ENCODE results near the gene ATP7B. TPM values are rescaled to one million over a fixed set of nuclear protein-coding genes. Genes with fewer than 3 reads are reported as not detected.

The ATP7B gene
- total RNA-seq, 2 experiments from 2014 or later, result 0.40 to 0.76 TPM

DNA sequence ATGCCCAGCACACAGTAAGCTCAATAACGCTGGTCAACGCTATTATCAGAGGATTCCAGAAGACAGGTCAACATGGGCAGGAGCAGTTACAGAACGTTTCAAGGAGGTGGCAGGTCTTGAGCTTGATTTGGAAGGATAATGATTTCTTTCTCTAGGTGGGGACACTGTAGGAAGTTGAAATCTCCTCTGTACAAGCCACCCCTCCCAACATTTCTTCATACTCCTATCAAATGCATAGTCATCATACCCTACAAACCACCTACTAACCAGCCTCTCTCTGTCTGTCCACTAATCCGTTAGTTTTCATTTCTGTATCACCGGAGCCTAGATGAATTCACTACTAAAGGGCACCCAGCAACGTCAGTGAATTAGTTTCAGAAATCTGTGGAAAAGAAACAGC is 1.3 kb downstream of the ATP7B start:
- Histone ChIP-seq H3K9me2 (ENCODE audit: insufficient read depth, low read length) (no peaks in the 10 kb centered on the region), H3K4me1 (ENCODE audit: insufficient read depth, low read length, poor library complexity, severe bottlenecking) (peaks cover 16% of the 10 kb centered on the region), H3K4me2 (ENCODE audit: low read length) (no peak overlapping the region), H4K20me1 (ENCODE audit: insufficient read depth, low read length) (0 out of 2 replicates have a peak, but pooled peaks cover 4% of the 10 kb centered on the region), H3K79me2 (ENCODE audit: insufficient read depth, low read depth, low read length) (peaks cover 27% of the 10 kb centered on the region), H2AFZ (ENCODE audit: low read length) (no peak overlapping the region), H3K4me3 (ENCODE audit: low read depth, low read length, poor library complexity, severe bottlenecking) (no peak overlapping the region), H3K27ac (ENCODE audit: low read depth, low read length, poor library complexity, severe bottlenecking) (no peak overlapping the region), H3K9me3 (ENCODE audit: low read length) (no peaks in the 10 kb centered on the region), H3K36me3 (ENCODE audit: insufficient read depth, low read length) (0 out of 2 replicates have a peak, but pooled peaks cover under 1% of the 10 kb centered on the region)
- CTCF ChIA-PET (ENCODE audit: unreplicated experiment), result no interaction called here
- BruUV-seq (replicated peaks), result no TSS peak
- DNase-seq (ENCODE audit: low spot score), result no peak
- TF ChIP-seq EZH2phosphoT487 (IDR thresholded peaks at IDR 0.05; ENCODE audit: borderline replicate concordance, low read depth, low read length), result no peak
- TF ChIP-seq, protein P1, sequence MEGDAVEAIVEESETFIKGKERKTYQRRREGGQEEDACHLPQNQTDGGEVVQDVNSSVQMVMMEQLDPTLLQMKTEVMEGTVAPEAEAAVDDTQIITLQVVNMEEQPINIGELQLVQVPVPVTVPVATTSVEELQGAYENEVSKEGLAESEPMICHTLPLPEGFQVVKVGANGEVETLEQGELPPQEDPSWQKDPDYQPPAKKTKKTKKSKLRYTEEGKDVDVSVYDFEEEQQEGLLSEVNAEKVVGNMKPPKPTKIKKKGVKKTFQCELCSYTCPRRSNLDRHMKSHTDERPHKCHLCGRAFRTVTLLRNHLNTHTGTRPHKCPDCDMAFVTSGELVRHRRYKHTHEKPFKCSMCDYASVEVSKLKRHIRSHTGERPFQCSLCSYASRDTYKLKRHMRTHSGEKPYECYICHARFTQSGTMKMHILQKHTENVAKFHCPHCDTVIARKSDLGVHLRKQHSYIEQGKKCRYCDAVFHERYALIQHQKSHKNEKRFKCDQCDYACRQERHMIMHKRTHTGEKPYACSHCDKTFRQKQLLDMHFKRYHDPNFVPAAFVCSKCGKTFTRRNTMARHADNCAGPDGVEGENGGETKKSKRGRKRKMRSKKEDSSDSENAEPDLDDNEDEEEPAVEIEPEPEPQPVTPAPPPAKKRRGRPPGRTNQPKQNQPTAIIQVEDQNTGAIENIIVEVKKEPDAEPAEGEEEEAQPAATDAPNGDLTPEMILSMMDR (conservative IDR thresholded peaks at IDR 0.05; ENCODE audit: low read length), result no peak
- POLR2A ChIA-PET, result no interaction called here
- intact Hi-C loops (cut with micrococcal nuclease; ENCODE audit: unreplicated experiment), result loop anchor here (5.0 kb wide), 2 partner anchors 187 to 642 kb away; partner anchors contain the start of gene SUGT1

DNA sequence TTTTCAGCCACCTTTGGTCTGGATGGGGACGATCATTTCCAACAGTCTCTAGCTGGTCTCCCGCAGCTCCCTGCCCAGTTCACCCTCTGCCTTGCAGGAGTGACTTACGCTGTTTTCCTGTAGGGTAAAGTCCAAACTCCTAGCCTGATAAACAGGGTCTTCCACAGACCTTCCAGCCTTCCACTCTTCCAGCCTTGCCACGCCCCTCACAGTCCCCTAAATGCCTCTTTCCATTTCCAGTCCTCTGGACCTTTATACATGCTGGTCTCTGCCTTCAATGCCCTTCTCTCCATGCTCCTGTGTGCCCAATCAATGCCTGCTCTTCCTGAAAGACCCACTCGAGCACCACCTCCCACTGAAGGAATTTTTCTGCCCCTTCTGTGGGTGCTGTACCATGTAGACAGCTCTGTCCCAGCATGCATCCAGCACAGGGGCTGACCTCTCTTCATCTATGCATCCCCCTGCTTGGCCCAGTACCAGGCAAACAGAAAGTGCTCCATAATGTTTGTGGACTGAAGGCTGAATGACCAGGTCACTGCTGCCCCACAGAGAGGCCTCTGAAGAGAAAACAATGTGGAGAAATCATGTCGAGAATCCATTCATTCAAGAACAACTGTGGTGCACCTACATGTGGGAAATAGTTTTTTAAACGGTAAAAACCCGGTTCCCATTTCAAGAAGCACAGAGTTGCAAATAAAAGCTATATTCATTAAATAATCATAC is 4.6 kb downstream of the ATP7B start:
- Histone ChIP-seq H4K20me1 (ENCODE audit: insufficient read depth, low read length) (no peaks in the 10 kb centered on the region), H3K9me3 (ENCODE audit: low read length) (no peaks in the 10 kb centered on the region), H3K79me2 (ENCODE audit: insufficient read depth, low read depth, low read length) (no peaks in the 10 kb centered on the region), H3K9me2 (ENCODE audit: insufficient read depth, low read length) (no peaks in the 10 kb centered on the region), H3K4me3 (ENCODE audit: low read depth, low read length, poor library complexity, severe bottlenecking) (no peak overlapping the region), H3K4me1 (ENCODE audit: insufficient read depth, low read length, poor library complexity, severe bottlenecking) (peaks cover 8% of the 10 kb centered on the region), H3K36me3 (ENCODE audit: insufficient read depth, low read length) (no peaks in the 10 kb centered on the region), H2AFZ (ENCODE audit: low read length) (no peak overlapping the region), H3K4me2 (ENCODE audit: low read length) (no peak overlapping the region), H3K27ac (ENCODE audit: low read depth, low read length, poor library complexity, severe bottlenecking) (no peak overlapping the region)
- CTCF ChIA-PET (ENCODE audit: unreplicated experiment), result no interaction called here
- no TSS peak for BruUV-seq (replicated peaks)
- POLR2A ChIA-PET, result no interaction called here
- intact Hi-C loops (cut with micrococcal nuclease; ENCODE audit: unreplicated experiment), result no loop called here
- DNase-seq (ENCODE audit: low spot score), result no peak
- no peak for TF ChIP-seq EZH2phosphoT487 (IDR thresholded peaks at IDR 0.05; ENCODE audit: borderline replicate concordance, low read depth, low read length)
- TF ChIP-seq, protein P1 (conservative IDR thresholded peaks at IDR 0.05; ENCODE audit: low read length), result no peak

DNA sequence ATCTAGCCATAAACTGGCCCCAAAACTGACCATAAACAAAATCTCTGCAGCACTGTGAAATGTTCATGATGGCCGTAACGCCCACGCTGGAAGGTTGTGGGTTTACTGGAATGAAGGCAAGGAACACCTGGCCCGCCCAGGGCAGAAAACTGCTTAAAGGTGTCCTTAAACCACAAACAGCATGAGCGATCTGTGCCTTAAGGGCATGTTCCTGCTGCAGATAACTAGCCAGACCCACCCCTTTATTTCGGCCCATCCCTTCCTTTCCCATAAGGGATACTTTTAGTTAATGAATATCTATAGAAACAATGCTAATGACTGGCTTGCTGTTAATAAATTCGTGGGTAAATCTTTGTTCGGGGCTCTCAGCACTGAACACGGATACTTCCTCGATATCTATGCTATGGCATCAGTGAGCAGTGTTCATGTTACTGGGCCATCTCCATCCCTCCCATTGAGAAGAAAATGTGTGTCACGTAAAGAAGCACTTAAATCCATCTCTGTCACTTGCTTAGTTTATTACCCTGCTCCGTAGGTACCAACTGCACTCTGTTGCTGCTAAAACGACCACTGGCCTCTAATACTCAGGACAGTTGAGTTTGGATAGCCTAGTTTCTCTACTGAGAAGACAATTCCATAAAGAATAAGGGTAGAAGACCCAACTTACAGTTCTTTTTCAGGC is 5.3 kb downstream of the ATP7B start:
- BruUV-seq (replicated peaks), result no TSS peak

More for the DNA sequence above, 5.3 kb downstream of the ATP7B start:
- Histone ChIP-seq H3K9me2 (ENCODE audit: insufficient read depth, low read length) (no peaks in the 10 kb centered on the region), H3K79me2 (ENCODE audit: insufficient read depth, low read depth, low read length) (no peaks in the 10 kb centered on the region), H3K4me1 (ENCODE audit: insufficient read depth, low read length, poor library complexity, severe bottlenecking) (peaks cover 2% of the 10 kb centered on the region), H4K20me1 (ENCODE audit: insufficient read depth, low read length) (no peaks in the 10 kb centered on the region), H3K4me3 (ENCODE audit: low read depth, low read length, poor library complexity, severe bottlenecking) (no peak overlapping the region), H3K36me3 (ENCODE audit: insufficient read depth, low read length) (no peaks in the 10 kb centered on the region), H3K4me2 (ENCODE audit: low read length) (no peak overlapping the region), H3K27ac (ENCODE audit: low read depth, low read length, poor library complexity, severe bottlenecking) (no peak overlapping the region), H3K9me3 (ENCODE audit: low read length) (no peaks in the 10 kb centered on the region), H2AFZ (ENCODE audit: low read length) (no peak overlapping the region)
- TF ChIP-seq, protein P1 (conservative IDR thresholded peaks at IDR 0.05; ENCODE audit: low read length), result no peak
- TF ChIP-seq EZH2phosphoT487 (IDR thresholded peaks at IDR 0.05; ENCODE audit: borderline replicate concordance, low read depth, low read length), result no peak
- POLR2A ChIA-PET, result no interaction called here
- CTCF ChIA-PET (ENCODE audit: unreplicated experiment), result no interaction called here
- no peak for DNase-seq (ENCODE audit: low spot score)
- intact Hi-C loops (cut with micrococcal nuclease; ENCODE audit: unreplicated experiment), result no loop called here
